Measurements from ENCODE around the gene CXCL6.

CXCL6 gene

GRCh38 chr4:73860917-73861316, 24.4 kb downstream of the CXCL6 start:
- no peak overlapping the region for H3K9ac ChIP-seq (ENCODE audit: low read length)
- no peak overlapping the region for H3K27ac ChIP-seq (ENCODE audit: low read depth, low read length)
- H3K27me3 ChIP-seq (ENCODE audit: control insufficient read depth, insufficient read depth, low read length): no peaks in the 10 kb centered on the region
- H3K4me1 ChIP-seq (ENCODE audit: control insufficient read depth, insufficient read depth, low read length): no peaks in the 10 kb centered on the region
- no peaks in the 10 kb centered on the region for H3K36me3 ChIP-seq (ENCODE audit: control insufficient read depth, insufficient read depth, low read length)
- H3K4me3 ChIP-seq (ENCODE audit: low read length): no peak overlapping the region

GRCh38 chr4:73862322-73862721, 25.8 kb downstream of the CXCL6 start:
- Histone ChIP-seq H3K4me3 (ENCODE audit: low read length) (no peak overlapping the region), H3K36me3 (ENCODE audit: control insufficient read depth, insufficient read depth, low read length) (no peaks in the 10 kb centered on the region), H3K27me3 (ENCODE audit: control insufficient read depth, insufficient read depth, low read length) (no peaks in the 10 kb centered on the region), H3K27ac (ENCODE audit: low read depth, low read length) (no peak overlapping the region), H3K9ac (ENCODE audit: low read length) (no peak overlapping the region), H3K4me1 (ENCODE audit: control insufficient read depth, insufficient read depth, low read length) (no peaks in the 10 kb centered on the region)

GRCh38 chr4:73864365-73864764, 27.9 kb downstream of the CXCL6 start:
- Histone ChIP-seq H3K27me3 (ENCODE audit: control insufficient read depth, insufficient read depth, low read length) (no peaks in the 10 kb centered on the region), H3K4me1 (ENCODE audit: control insufficient read depth, insufficient read depth, low read length) (no peaks in the 10 kb centered on the region), H3K4me3 (ENCODE audit: low read length) (no peak overlapping the region), H3K27ac (ENCODE audit: low read depth, low read length) (no peak overlapping the region), H3K36me3 (ENCODE audit: control insufficient read depth, insufficient read depth, low read length) (no peaks in the 10 kb centered on the region), H3K9ac (ENCODE audit: low read length) (no peak overlapping the region)

- Histone ChIP-seq H3K4me3 (ENCODE audit: low read length) (no peak overlapping the region), H3K9ac (ENCODE audit: low read length) (no peak overlapping the region), H3K4me1 (ENCODE audit: control insufficient read depth, insufficient read depth, low read length) (no peaks in the 10 kb centered on the region), H3K27me3 (ENCODE audit: control insufficient read depth, insufficient read depth, low read length) (no peaks in the 10 kb centered on the region), H3K36me3 (ENCODE audit: control insufficient read depth, insufficient read depth, low read length) (no peaks in the 10 kb centered on the region), H3K27ac (ENCODE audit: low read depth, low read length) (no peak overlapping the region)
These were observed 28.5 kb downstream of the CXCL6 start for GRCh38 chr4:73864961-73865360.

GRCh38 chr4:73865431-73866096, 29.1 kb downstream of the CXCL6 start:
- Histone ChIP-seq H3K4me1 (ENCODE audit: control insufficient read depth, insufficient read depth, low read length) (no peaks in the 10 kb centered on the region), H3K27me3 (ENCODE audit: control insufficient read depth, insufficient read depth, low read length) (no peaks in the 10 kb centered on the region), H3K9ac (ENCODE audit: low read length) (no peak overlapping the region), H3K4me3 (ENCODE audit: low read length) (no peak overlapping the region), H3K27ac (ENCODE audit: low read depth, low read length) (no peak overlapping the region), H3K36me3 (ENCODE audit: control insufficient read depth, insufficient read depth, low read length) (no peaks in the 10 kb centered on the region)

GRCh38 chr4:73866246-73866645, 29.8 kb downstream of the CXCL6 start:
- Histone ChIP-seq H3K36me3 (ENCODE audit: control insufficient read depth, insufficient read depth, low read length) (no peaks in the 10 kb centered on the region), H3K4me3 (ENCODE audit: low read length) (no peak overlapping the region), H3K4me1 (ENCODE audit: control insufficient read depth, insufficient read depth, low read length) (no peaks in the 10 kb centered on the region), H3K27me3 (ENCODE audit: control insufficient read depth, insufficient read depth, low read length) (no peaks in the 10 kb centered on the region), H3K27ac (ENCODE audit: low read depth, low read length) (no peak overlapping the region), H3K9ac (ENCODE audit: low read length) (no peak overlapping the region)

- Histone ChIP-seq H3K4me3 (ENCODE audit: low read length) (no peak overlapping the region), H3K36me3 (ENCODE audit: control insufficient read depth, insufficient read depth, low read length) (no peaks in the 10 kb centered on the region), H3K27ac (ENCODE audit: low read depth, low read length) (no peak overlapping the region), H3K27me3 (ENCODE audit: control insufficient read depth, insufficient read depth, low read length) (no peaks in the 10 kb centered on the region), H3K4me1 (ENCODE audit: control insufficient read depth, insufficient read depth, low read length) (no peaks in the 10 kb centered on the region), H3K9ac (ENCODE audit: low read length) (no peak overlapping the region)
These were observed 31.3 kb downstream of the CXCL6 start for GRCh38 chr4:73867783-73868182.

- no peaks in the 10 kb centered on the region for H3K4me1 ChIP-seq (ENCODE audit: control insufficient read depth, insufficient read depth, low read length)
- H3K27ac ChIP-seq (ENCODE audit: low read depth, low read length): no peak overlapping the region
- peak overlapping the region; percentile 77 for H3K4me3 ChIP-seq (ENCODE audit: low read length)
- H3K9ac ChIP-seq (ENCODE audit: low read length): no peak overlapping the region
- no peaks in the 10 kb centered on the region for H3K27me3 ChIP-seq (ENCODE audit: control insufficient read depth, insufficient read depth, low read length)
- no peaks in the 10 kb centered on the region for H3K36me3 ChIP-seq (ENCODE audit: control insufficient read depth, insufficient read depth, low read length)
These were observed 32.0 kb downstream of the CXCL6 start for GRCh38 chr4:73868206-73869129.

- no peaks in the 10 kb centered on the region for H3K27me3 ChIP-seq (ENCODE audit: control insufficient read depth, insufficient read depth, low read length)
- H3K9ac ChIP-seq (ENCODE audit: low read length): peak within 1 kb of the TSS; percentile 50
- H3K27ac ChIP-seq (ENCODE audit: low read depth, low read length): no peak within 1 kb of the TSS
- H3K36me3 ChIP-seq (ENCODE audit: control insufficient read depth, insufficient read depth, low read length): no peaks in the 10 kb centered on the region
- peak within 1 kb of the TSS; percentile 77 for H3K4me3 ChIP-seq (ENCODE audit: low read length)
- no peaks in the 10 kb centered on the region for H3K4me1 ChIP-seq (ENCODE audit: control insufficient read depth, insufficient read depth, low read length)
These were observed 32.9 kb downstream of the CXCL6 start, which contains the start of gene CXCL1 for GRCh38 chr4:73869130-73870055. Gene CXCL1 (plus strand): TSS chr4:73869393. CDS start chr4:73869471, 78 bp downstream.

- Histone ChIP-seq H3K27ac (ENCODE audit: low read depth, low read length) (no peak overlapping the region), H3K27me3 (ENCODE audit: control insufficient read depth, insufficient read depth, low read length) (no peaks in the 10 kb centered on the region), H3K9ac (ENCODE audit: low read length) (no peak overlapping the region), H3K4me1 (ENCODE audit: control insufficient read depth, insufficient read depth, low read length) (no peaks in the 10 kb centered on the region), H3K36me3 (ENCODE audit: control insufficient read depth, insufficient read depth, low read length) (no peaks in the 10 kb centered on the region), H3K4me3 (ENCODE audit: low read length) (peak overlapping the region; percentile 77)
These were observed 33.8 kb downstream of the CXCL6 start for GRCh38 chr4:73870260-73870659.

GRCh38 chr4:73870768-73871167, 34.3 kb downstream of the CXCL6 start:
- no peak overlapping the region for H3K27ac ChIP-seq (ENCODE audit: low read depth, low read length)
- H3K4me1 ChIP-seq (ENCODE audit: control insufficient read depth, insufficient read depth, low read length): no peaks in the 10 kb centered on the region
- no peak overlapping the region for H3K4me3 ChIP-seq (ENCODE audit: low read length)
- H3K36me3 ChIP-seq (ENCODE audit: control insufficient read depth, insufficient read depth, low read length): no peaks in the 10 kb centered on the region
- H3K27me3 ChIP-seq (ENCODE audit: control insufficient read depth, insufficient read depth, low read length): no peaks in the 10 kb centered on the region
- no peak overlapping the region for H3K9ac ChIP-seq (ENCODE audit: low read length)

Measured in rectal smooth muscle tissue (tissue), 1 donor.